ENCODE measurements around the gene PARP9.

The PARP9 gene

GRCh38 chr3:122582390-122582789, 18.3 kb upstream of the PARP9 start:
- H3K36me3 ChIP-seq (ENCODE audit: insufficient read depth, low read length), result no peaks in the 10 kb centered on the region

GRCh38 chr3:122581622-122582021, 17.5 kb upstream of the PARP9 start:
- no peak overlapping the region for H3K27ac ChIP-seq (ENCODE audit: low read depth, low read length, poor library complexity, severe bottlenecking)
- no peaks in the 10 kb centered on the region for H3K27me3 ChIP-seq (ENCODE audit: insufficient read depth, low read length)
- no peaks in the 10 kb centered on the region for H4K20me1 ChIP-seq (ENCODE audit: insufficient read depth, low read length)
- H3K4me2 ChIP-seq (ENCODE audit: low read length), result no peak overlapping the region
- H3K9me3 ChIP-seq (ENCODE audit: low read length), result peaks cover 24% of the 10 kb centered on the region
- TF ChIP-seq EZH2 (IDR thresholded peaks at IDR 0.05; ENCODE audit: borderline replicate concordance, low read length) (no peak), CTCF (IDR thresholded peaks at IDR 0.05; ENCODE audit: low read length) (no peak)
- H3K9ac ChIP-seq (ENCODE audit: low read length), result no peak overlapping the region
- H3K4me3 ChIP-seq (ENCODE audit: low read depth, low read length, poor library complexity, severe bottlenecking), result no peak overlapping the region
- no peak overlapping the region for H2AFZ ChIP-seq (ENCODE audit: low read length)
- H3F3A ChIP-seq (ENCODE audit: insufficient read depth, low read length), result no peaks in the 10 kb centered on the region
- no peaks in the 10 kb centered on the region for H3K9me2 ChIP-seq (ENCODE audit: low read depth, low read length)
- no peaks in the 10 kb centered on the region for H3K79me2 ChIP-seq (ENCODE audit: insufficient read depth, low read length)
- peaks cover 23% of the 10 kb centered on the region for H3K4me1 ChIP-seq (ENCODE audit: insufficient read depth, low read length, severe bottlenecking)
- no peaks in the 10 kb centered on the region for H3K36me3 ChIP-seq (ENCODE audit: insufficient read depth, low read length)

More at GRCh38 chr3:122582390-122582789, 18.3 kb upstream of the PARP9 start:
- Histone ChIP-seq H3K79me2 (ENCODE audit: insufficient read depth, low read length) (no peaks in the 10 kb centered on the region), H3K4me2 (ENCODE audit: low read length) (no peak overlapping the region), H3K27me3 (ENCODE audit: insufficient read depth, low read length) (no peaks in the 10 kb centered on the region), H3K4me1 (ENCODE audit: insufficient read depth, low read length, severe bottlenecking) (peaks cover 15% of the 10 kb centered on the region), H3K9me2 (ENCODE audit: low read depth, low read length) (no peaks in the 10 kb centered on the region), H3K27ac (ENCODE audit: low read depth, low read length, poor library complexity, severe bottlenecking) (no peak overlapping the region), H3K9ac (ENCODE audit: low read length) (no peak overlapping the region), H2AFZ (ENCODE audit: low read length) (no peak overlapping the region), H3K9me3 (ENCODE audit: low read length) (peaks cover 24% of the 10 kb centered on the region), H4K20me1 (ENCODE audit: insufficient read depth, low read length) (no peaks in the 10 kb centered on the region), H3K4me3 (ENCODE audit: low read depth, low read length, poor library complexity, severe bottlenecking) (no peak overlapping the region), H3F3A (ENCODE audit: insufficient read depth, low read length) (no peaks in the 10 kb centered on the region)
- TF ChIP-seq CTCF (IDR thresholded peaks at IDR 0.05; ENCODE audit: low read length), result no peak
- TF ChIP-seq EZH2 (IDR thresholded peaks at IDR 0.05; ENCODE audit: borderline replicate concordance, low read length), result no peak

GRCh38 chr3:122580470-122580869, 16.4 kb upstream of the PARP9 start:
- TF ChIP-seq CTCF (IDR thresholded peaks at IDR 0.05; ENCODE audit: low read length) (no peak), EZH2 (IDR thresholded peaks at IDR 0.05; ENCODE audit: borderline replicate concordance, low read length) (no peak)
- no peak overlapping the region for H3K4me2 ChIP-seq (ENCODE audit: low read length)

More at GRCh38 chr3:122580470-122580869, 16.4 kb upstream of the PARP9 start:
- Histone ChIP-seq H3K79me2 (ENCODE audit: insufficient read depth, low read length) (no peaks in the 10 kb centered on the region), H3K27me3 (ENCODE audit: insufficient read depth, low read length) (no peaks in the 10 kb centered on the region), H3K4me3 (ENCODE audit: low read depth, low read length, poor library complexity, severe bottlenecking) (no peak overlapping the region), H3K27ac (ENCODE audit: low read depth, low read length, poor library complexity, severe bottlenecking) (no peak overlapping the region), H3K4me1 (ENCODE audit: insufficient read depth, low read length, severe bottlenecking) (peaks cover 34% of the 10 kb centered on the region), H3K36me3 (ENCODE audit: insufficient read depth, low read length) (no peaks in the 10 kb centered on the region), H3K9ac (ENCODE audit: low read length) (no peak overlapping the region), H4K20me1 (ENCODE audit: insufficient read depth, low read length) (no peaks in the 10 kb centered on the region), H3F3A (ENCODE audit: insufficient read depth, low read length) (no peaks in the 10 kb centered on the region), H3K9me2 (ENCODE audit: low read depth, low read length) (no peaks in the 10 kb centered on the region), H3K9me3 (ENCODE audit: low read length) (peaks cover 24% of the 10 kb centered on the region), H2AFZ (ENCODE audit: low read length) (no peak overlapping the region)

Measured in OCI-LY1 (cell line).